DMS79 treated with DMSO at 0.1 percent for 48 hours (cell line): Measurements from ENCODE around the gene FAM227B.
A peak's percentile ranks its signal among the peaks of the same experiment; 100 is the strongest.
"Not testable (repeated sequence)": the region's sequence is repeated elsewhere in the genome, so short reads cannot be mapped to it uniquely, and the experiment has no call there.

Source experiments
- DNase-seq: peaks from one replicate; lab custom pipeline; 2025; lab: John Stamatoyannopoulos, UW

The FAM227B gene

GRCh38 chr15:49620658-49621368, at the start of gene FAM227B, which contains the start of gene DTWD1:
Gene FAM227B, minus strand, starts transcription at chr15:49620818. Its CDS starts 5,647 bp downstream, at chr15:49615171.
Gene DTWD1, plus strand, starts transcription at chr15:49621048. Its CDS starts 4,120 bp downstream, at chr15:49625168.
- DNase-seq = peak; percentile 76

- DNase-seq = no peak
These were observed 48.7 kb upstream of the FAM227B start for GRCh38 chr15:49669288-49669687.

GRCh38 chr15:49666486-49666885, 45.9 kb upstream of the FAM227B start:
- not testable (repeated sequence) for DNase-seq

- DNase-seq = no peak
These were observed 44.1 kb upstream of the FAM227B start for GRCh38 chr15:49664716-49665115.

- no peak for DNase-seq
These were observed 36.1 kb upstream of the FAM227B start for GRCh38 chr15:49656734-49657133.

GRCh38 chr15:49652922-49653321, 32.3 kb upstream of the FAM227B start:
- no peak for DNase-seq

- DNase-seq = no peak
These were observed 30.1 kb upstream of the FAM227B start for GRCh38 chr15:49650676-49651075.

GRCh38 chr15:49649987-49650386, 29.4 kb upstream of the FAM227B start:
- DNase-seq = no peak

- DNase-seq = no peak
These were observed 26.3 kb upstream of the FAM227B start for GRCh38 chr15:49646891-49647290.

- DNase-seq = peak; percentile 66
These were observed 25.3 kb upstream of the FAM227B start for GRCh38 chr15:49645941-49646340.

- DNase-seq = no peak
These were observed 24.7 kb upstream of the FAM227B start for GRCh38 chr15:49645277-49645676.

- DNase-seq = no peak
These were observed 23.8 kb upstream of the FAM227B start for GRCh38 chr15:49644364-49644794.

GRCh38 chr15:49637857-49638256, 17.2 kb upstream of the FAM227B start:
- DNase-seq = no peak

- DNase-seq = no peak
These were observed 7.8 kb upstream of the FAM227B start for GRCh38 chr15:49628379-49628778.

- DNase-seq = no peak
These were observed 6.8 kb upstream of the FAM227B start for GRCh38 chr15:49627407-49627877.

- no peak for DNase-seq
These were observed 4.9 kb upstream of the FAM227B start for GRCh38 chr15:49625460-49626036.

- DNase-seq = no peak
These were observed 3.4 kb upstream of the FAM227B start for GRCh38 chr15:49624056-49624455.

GRCh38 chr15:49622561-49622960, 1.9 kb upstream of the FAM227B start:
- DNase-seq = no peak

- DNase-seq = no peak
These were observed 1.3 kb upstream of the FAM227B start for GRCh38 chr15:49621887-49622286.

- no peak for DNase-seq
These were observed 788 bp upstream of the FAM227B start for GRCh38 chr15:49621401-49621811.

GRCh38 chr15:49620199-49620598, 419 bp downstream of the FAM227B start:
- no peak for DNase-seq

GRCh38 chr15:49619226-49619625, 1.4 kb downstream of the FAM227B start:
- DNase-seq = no peak

GRCh38 chr15:49612240-49612639, 8.4 kb downstream of the FAM227B start:
- not testable (repeated sequence) for DNase-seq
